Endothelial cell of umbilical vein (primary cell): ENCODE results near the gene MB21D2. TPM values are rescaled to one million over a fixed set of nuclear protein-coding genes. Genes with fewer than 3 reads are reported as not detected.

Source experiments
- BruUV-seq: library from RNA; stranded (reverse); fragments of 400-500 nt; replicated peaks from 2 replicates; lab custom pipeline; 2021; lab: Mats Ljungman, UMichigan
- CTCF ChIA-PET: fragments of 300-600, 350-600 bp; sonication (Branson Sonifier 250); formaldehyde crosslinking; loops from one replicate; lab custom pipeline; 2021; ENCODE audit warnings: antibody characterized with exemption, inconsistent platforms; lab: Charles Lee
- POLR2A ChIA-PET: fragments of 300-600, 350-600 bp; sonication (Branson Sonifier 250); formaldehyde crosslinking; loops from one replicate; lab custom pipeline; 2021; ENCODE audit warnings: antibody characterized with exemption, inconsistent platforms; lab: Charles Lee
- DNase-seq: peaks from one replicate; pipeline ENCODE4 v3.0.0-alpha.2; 2011; ENCODE audit warnings: low read depth, low spot score
- FAIRE-seq: peaks from 2 replicates; lab custom pipeline; 2011; peaks lifted over from hg19 to GRCh38; lab: Jason Lieb, UNC
- H2AFZ ChIP-seq: 2 replicates; pipeline ENCODE4 v1.6.0; 2012; ENCODE audit warnings: low read depth, low read length, control low read depth, inconsistent platforms
- H3K27ac ChIP-seq: 2 replicates; pipeline ENCODE4 v1.5.1; 2011; ENCODE audit warnings: low read depth, mild to moderate bottlenecking, control low read depth, low read length, moderate library complexity; ENCODE audit not compliant: insufficient read depth
- H3K27me3 ChIP-seq, 2 experiments: 2 replicates each; pipeline versions ENCODE4 v1.6.0 to v1.6.1; 2011; ENCODE audit warnings: low read length in 2 of 2, mixed read lengths in 1 of 2; ENCODE audit not compliant: control insufficient read depth in 2 of 2, insufficient read depth in 2 of 2
- H3K36me3 ChIP-seq, 2 experiments: 2 replicates in 1 of 2; 3 replicates in 1 of 2; pipeline ENCODE4 v1.5.1; 2011; ENCODE audit warnings: low read length in 2 of 2, mild to moderate bottlenecking in 1 of 2, moderate library complexity in 1 of 2; ENCODE audit not compliant: control insufficient read depth in 2 of 2, insufficient read depth in 2 of 2; ENCODE audit errors: extremely low read depth in 1 of 2
- H3K4me1 ChIP-seq: 3 replicates; pipeline ENCODE4 v1.5.1; 2011; ENCODE audit warnings: mild to moderate bottlenecking, low read length; ENCODE audit not compliant: control insufficient read depth, insufficient read depth; ENCODE audit errors: extremely low read depth
- H3K4me2 ChIP-seq: 2 replicates; pipeline ENCODE4 v1.6.1; 2011; ENCODE audit warnings: low read length, control low read depth, mixed read lengths; ENCODE audit not compliant: insufficient read depth
- H3K4me3 ChIP-seq, 3 experiments: fragments of 200-600 bp in 1 of 3; sonication (generic), shearing (Covaris generic) in 1 of 3; replicated peaks in 1 of 3; 2 replicates each; pipeline ENCODE4 v1.5.1; 2011 to 2016; ENCODE audit warnings: control low read depth in 3 of 3, low read length in 3 of 3, mild to moderate bottlenecking in 2 of 3, inconsistent platforms in 1 of 3, low read depth in 1 of 3, moderate library complexity in 1 of 3; ENCODE audit not compliant: insufficient read depth in 1 of 3
- H3K79me2 ChIP-seq: 2 replicates; pipeline ENCODE4 v1.6.0; 2012; ENCODE audit warnings: low read length, inconsistent platforms; ENCODE audit not compliant: control insufficient read depth, insufficient read depth
- H3K9ac ChIP-seq: replicated peaks from 2 replicates; pipeline ENCODE3; 2011; ENCODE audit warnings: low read length, control low read depth; ENCODE audit not compliant: insufficient read depth; ENCODE audit errors: extremely low read depth
- H3K9me1 ChIP-seq: replicated peaks from 3 replicates; pipeline ENCODE4 v1.6.0; 2011; ENCODE audit warnings: mild to moderate bottlenecking, low read length; ENCODE audit not compliant: control insufficient read depth, insufficient read depth; ENCODE audit errors: extremely low read depth
- H3K9me3 ChIP-seq: replicated peaks from 2 replicates; pipeline ENCODE4 v1.5.1; 2012; ENCODE audit warnings: low read length, inconsistent platforms; ENCODE audit not compliant: control insufficient read depth, insufficient read depth
- H4K20me1 ChIP-seq: replicated peaks from 2 replicates; pipeline ENCODE3; 2011; ENCODE audit warnings: mild to moderate bottlenecking, low read length; ENCODE audit not compliant: control insufficient read depth, insufficient read depth; ENCODE audit errors: extremely low read depth
- EZH2 ChIP-seq: IDR thresholded peaks from 2 replicates; pipeline ENCODE4 v1.6.1; 2012; ENCODE audit warnings: borderline replicate concordance, low read depth, mild to moderate bottlenecking, moderate library complexity, low read length, inconsistent platforms; ENCODE audit not compliant: severe bottlenecking
- FOS ChIP-seq: IDR thresholded peaks from 2 replicates; pipeline ENCODE4 v1.6.1; 2011; ENCODE audit warnings: mild to moderate bottlenecking, low read length, moderate library complexity, borderline replicate concordance; ENCODE audit not compliant: insufficient read depth
- GATA2 ChIP-seq: IDR thresholded peaks from 2 replicates; pipeline ENCODE4 v1.7.0; 2011; ENCODE audit warnings: low read depth, mild to moderate bottlenecking, moderate library complexity, mixed read lengths, low read length; ENCODE audit not compliant: insufficient read length, insufficient read depth
- JUN ChIP-seq: IDR thresholded peaks from 2 replicates; pipeline ENCODE4 v1.6.1; 2011; ENCODE audit warnings: borderline replicate concordance, low read depth; ENCODE audit not compliant: insufficient read length, insufficient read depth
- POLR2A ChIP-seq: IDR thresholded peaks from 2 replicates; pipeline ENCODE4 v1.6.1; 2012; ENCODE audit warnings: low read depth, mild to moderate bottlenecking, control low read depth, low read length
- dilution Hi-C: fragments of 300-500 bp; cut with MboI; formaldehyde crosslinking; loops from one replicate; pipeline ENCODE4 v1.15.0; 2019; ENCODE audit warnings: low sequenced_read_pairs; ENCODE audit not compliant: extremely low pct_ligation_motif_present
- intact Hi-C: fragments of 100-400 bp; cut with micrococcal nuclease; formaldehyde crosslinking; loops from one replicate; pipeline ENCODE4 v1.10.0; 2022
- polyA plus RNA-seq, 4 experiments: library from polyadenylated mRNA; depleted of rRNA in 3 of 4; stranded (reverse) in 3 of 4; unstranded in 1 of 4; fragments of >200 nt; gene quantifications; 2 replicates each; pipeline versions ENCODE4 v1.2.1 to v1.2.3, GENCODE V29; 2011 to 2012; ENCODE audit warnings: missing spikeins in 1 of 4
- total RNA-seq: library from RNA; stranded (reverse); gene quantifications from 2 replicates; pipeline ENCODE4 v1.2.3, GENCODE V29; 2021
- TF ChIP-seq, protein P1 (sequence below): IDR thresholded peaks from 2 replicates; pipeline ENCODE4 v1.6.1; 2011; ENCODE audit not compliant: insufficient read depth, insufficient read length
- TF ChIP-seq, protein P2 (sequence below), 2 donors: IDR thresholded peaks; 1 replicate in 1 of 2; 2 replicates in 1 of 2; pipeline ENCODE4 v1.5.1; 2011; ENCODE audit warnings: low read length in 2 of 2, mild to moderate bottlenecking in 2 of 2, moderate library complexity in 2 of 2, control low read depth in 1 of 2, inconsistent platforms in 1 of 2, low read depth in 1 of 2; ENCODE audit not compliant: insufficient read depth in 1 of 2; ENCODE audit errors: extremely low read depth in 1 of 2

Gene MB21D2
- total and polyA plus RNA-seq, 2 donors (not counting 3 experiments of a cell fraction or from before 2014, with no cell fraction given), result 6.7 to 7.4 TPM

DNA sequence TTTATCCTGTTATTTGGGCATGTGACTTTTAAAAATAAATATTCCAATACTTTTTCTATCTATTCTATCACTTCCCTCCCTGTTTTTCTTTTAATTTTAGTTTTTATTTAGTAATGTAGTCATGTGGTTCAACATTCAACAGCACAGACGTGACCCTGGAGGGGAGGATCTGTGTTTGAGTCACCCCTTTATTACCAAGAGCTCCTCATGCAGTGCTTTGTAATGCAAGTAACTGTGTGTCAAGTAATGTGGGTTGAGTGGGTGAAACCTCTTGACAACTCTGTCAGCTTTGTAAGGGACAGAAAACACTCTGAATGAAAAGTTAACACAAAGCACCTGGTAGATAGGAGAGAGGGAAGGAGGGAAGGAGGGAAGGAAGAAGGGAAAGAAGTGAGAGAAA, 100.6 kb downstream of the MB21D2 start:
- intact Hi-C loops, result loop anchor here (5.0 kb wide), 2 partner anchors 315 to 775 kb away; partner anchors contain the start of gene OPA1

More for the DNA sequence above, 100.6 kb downstream of the MB21D2 start:
- H4K20me1 ChIP-seq, result peaks cover 2% of the 10 kb centered on the region
- H3K27me3 ChIP-seq, result no peaks in the 10 kb centered on the region
- ChIA-PET CTCF (interaction anchor here (0.6 to 10.8 kb wide), 16 partner anchors 8 to 753 kb away, joined by 3 to 273 read pairs (median 4); partner anchors contain the start of gene MB21D2), POLR2A (no interaction called here)
- H3K9me1 ChIP-seq, result no peaks in the 10 kb centered on the region
- H3K36me3 ChIP-seq, result no peaks in the 10 kb centered on the region
- TF ChIP-seq POLR2A, result no peak
- no peak for TF ChIP-seq JUN
- no peak for TF ChIP-seq FOS
- no peak for TF ChIP-seq GATA2
- TF ChIP-seq, protein P1, sequence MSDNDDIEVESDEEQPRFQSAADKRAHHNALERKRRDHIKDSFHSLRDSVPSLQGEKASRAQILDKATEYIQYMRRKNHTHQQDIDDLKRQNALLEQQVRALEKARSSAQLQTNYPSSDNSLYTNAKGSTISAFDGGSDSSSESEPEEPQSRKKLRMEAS, result no peak
- TF ChIP-seq, protein P2, sequence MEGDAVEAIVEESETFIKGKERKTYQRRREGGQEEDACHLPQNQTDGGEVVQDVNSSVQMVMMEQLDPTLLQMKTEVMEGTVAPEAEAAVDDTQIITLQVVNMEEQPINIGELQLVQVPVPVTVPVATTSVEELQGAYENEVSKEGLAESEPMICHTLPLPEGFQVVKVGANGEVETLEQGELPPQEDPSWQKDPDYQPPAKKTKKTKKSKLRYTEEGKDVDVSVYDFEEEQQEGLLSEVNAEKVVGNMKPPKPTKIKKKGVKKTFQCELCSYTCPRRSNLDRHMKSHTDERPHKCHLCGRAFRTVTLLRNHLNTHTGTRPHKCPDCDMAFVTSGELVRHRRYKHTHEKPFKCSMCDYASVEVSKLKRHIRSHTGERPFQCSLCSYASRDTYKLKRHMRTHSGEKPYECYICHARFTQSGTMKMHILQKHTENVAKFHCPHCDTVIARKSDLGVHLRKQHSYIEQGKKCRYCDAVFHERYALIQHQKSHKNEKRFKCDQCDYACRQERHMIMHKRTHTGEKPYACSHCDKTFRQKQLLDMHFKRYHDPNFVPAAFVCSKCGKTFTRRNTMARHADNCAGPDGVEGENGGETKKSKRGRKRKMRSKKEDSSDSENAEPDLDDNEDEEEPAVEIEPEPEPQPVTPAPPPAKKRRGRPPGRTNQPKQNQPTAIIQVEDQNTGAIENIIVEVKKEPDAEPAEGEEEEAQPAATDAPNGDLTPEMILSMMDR (IDR thresholded peaks at IDR 0.05; ENCODE audit: extremely low read depth in 1 of 2, insufficient read depth in 1 of 2, low read depth in 1 of 2, low read length in 2 of 2), result no peak
- no peak for TF ChIP-seq EZH2
- dilution Hi-C loops, result no loop called here
- no peak overlapping the region for H3K27ac ChIP-seq
- H3K4me3 ChIP-seq, result no peak overlapping the region
- FAIRE-seq (no peak), DNase-seq (no peak)
- no peak overlapping the region for H2AFZ ChIP-seq
- no TSS peak for BruUV-seq
- H3K9me3 ChIP-seq, result no peaks in the 10 kb centered on the region
- H3K4me1 ChIP-seq, result peaks cover 29% of the 10 kb centered on the region
- H3K4me2 ChIP-seq, result no peak overlapping the region
- H3K9ac ChIP-seq, result peak overlapping the region; percentile 2
- no peaks in the 10 kb centered on the region for H3K79me2 ChIP-seq
